CD4-positive, alpha-beta T cell treated with Interleukin-12 subunit alpha and Interleukin-12 subunit beta, for 1 hour (primary cell): ENCODE data around the gene AAMP.
A peak's percentile ranks its signal among the peaks of the same experiment; 100 is the strongest.

Experiments used
- DNase-seq: peaks from one replicate; pipeline ENCODE4 v3.0.0-alpha.2; 2020

AAMP gene

DNA sequence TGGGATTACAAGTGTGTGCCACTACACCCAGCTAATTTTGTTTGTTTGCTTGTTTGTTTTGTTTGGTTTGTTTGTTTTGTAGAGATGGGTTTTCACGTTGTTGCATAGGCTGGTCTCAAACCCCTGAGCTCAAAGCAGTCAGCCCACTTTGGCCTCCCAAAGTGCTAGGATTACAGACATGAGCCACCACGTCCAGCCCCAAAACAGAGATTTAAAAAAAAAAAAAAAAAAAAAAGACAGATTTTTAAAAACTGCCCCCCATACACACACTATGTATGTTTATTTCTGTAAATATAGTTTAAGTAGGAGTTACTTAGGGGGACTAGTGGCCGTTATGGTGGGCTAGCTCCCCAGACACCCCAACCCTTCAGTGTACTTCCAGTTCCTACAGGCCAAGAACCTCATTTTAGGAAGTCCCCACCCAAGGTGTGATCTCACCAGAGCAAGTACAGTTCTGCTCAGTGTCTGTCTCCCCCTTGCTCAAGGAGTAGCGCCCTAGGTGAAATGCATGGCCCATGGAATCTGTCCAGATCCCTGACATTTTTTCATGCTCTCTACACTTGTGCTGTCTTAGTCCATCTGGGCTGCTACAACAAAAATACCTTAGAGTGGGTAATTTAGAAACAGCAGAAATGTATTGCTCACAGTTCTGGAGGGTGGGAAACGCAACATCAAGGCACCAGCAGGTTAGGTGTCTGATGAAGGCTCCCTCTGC lies 23.9 kb upstream of the AAMP start:
- DNase-seq: no peak

DNA sequence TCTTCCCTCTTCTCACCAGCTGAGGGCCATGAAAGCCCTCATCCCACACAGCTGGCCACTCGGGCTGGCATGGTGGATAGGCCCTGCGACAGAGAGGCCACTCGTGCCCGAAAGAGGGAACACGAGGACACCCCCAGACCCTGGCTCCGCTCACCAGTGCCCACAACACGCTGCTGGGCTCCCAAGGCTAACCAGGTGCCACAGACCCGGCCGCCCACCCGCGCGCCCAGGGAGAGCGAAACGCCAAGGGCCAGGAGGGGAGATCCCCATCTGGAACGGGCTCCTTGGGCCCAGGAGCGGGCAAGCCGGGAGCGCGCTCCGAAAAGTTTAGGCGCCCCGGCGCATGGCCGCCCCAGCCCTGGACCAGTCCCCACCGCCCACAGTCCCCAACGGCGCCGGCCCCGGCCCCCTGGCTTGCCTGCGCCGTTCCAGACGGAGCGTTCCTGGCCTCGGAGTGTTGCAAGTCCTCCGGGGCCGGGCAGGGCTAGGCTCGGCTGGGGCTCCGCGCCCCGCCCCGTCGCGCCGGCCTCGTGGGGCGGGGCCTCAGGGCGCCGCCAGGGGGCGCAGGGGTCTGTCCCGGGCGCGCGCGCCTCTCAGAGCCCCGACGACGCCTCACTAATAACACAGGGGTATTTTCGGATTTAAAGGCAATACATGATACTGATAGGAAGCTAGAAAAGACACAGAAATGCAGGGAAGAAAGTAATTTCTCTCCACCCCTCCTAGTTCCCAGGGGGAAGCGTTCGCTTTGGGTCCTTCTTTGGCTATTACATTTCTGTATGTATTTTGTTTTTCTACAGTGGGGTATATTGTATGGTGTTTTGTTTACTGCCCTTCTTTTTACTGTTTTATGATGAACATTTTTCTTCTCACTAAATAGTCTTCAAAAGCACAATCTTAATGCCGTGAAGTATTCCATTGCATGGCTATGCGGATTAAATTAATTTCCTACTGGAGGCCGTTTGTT lies 22.4 kb upstream of the AAMP start, which contains the start of gene TMBIM1:
TSS of gene TMBIM1 (minus strand) at position 456 of the 967 bp plus-strand sequence. CDS start 10,362 bp downstream, outside the sequence.
- peak; percentile 88 for DNase-seq

DNA sequence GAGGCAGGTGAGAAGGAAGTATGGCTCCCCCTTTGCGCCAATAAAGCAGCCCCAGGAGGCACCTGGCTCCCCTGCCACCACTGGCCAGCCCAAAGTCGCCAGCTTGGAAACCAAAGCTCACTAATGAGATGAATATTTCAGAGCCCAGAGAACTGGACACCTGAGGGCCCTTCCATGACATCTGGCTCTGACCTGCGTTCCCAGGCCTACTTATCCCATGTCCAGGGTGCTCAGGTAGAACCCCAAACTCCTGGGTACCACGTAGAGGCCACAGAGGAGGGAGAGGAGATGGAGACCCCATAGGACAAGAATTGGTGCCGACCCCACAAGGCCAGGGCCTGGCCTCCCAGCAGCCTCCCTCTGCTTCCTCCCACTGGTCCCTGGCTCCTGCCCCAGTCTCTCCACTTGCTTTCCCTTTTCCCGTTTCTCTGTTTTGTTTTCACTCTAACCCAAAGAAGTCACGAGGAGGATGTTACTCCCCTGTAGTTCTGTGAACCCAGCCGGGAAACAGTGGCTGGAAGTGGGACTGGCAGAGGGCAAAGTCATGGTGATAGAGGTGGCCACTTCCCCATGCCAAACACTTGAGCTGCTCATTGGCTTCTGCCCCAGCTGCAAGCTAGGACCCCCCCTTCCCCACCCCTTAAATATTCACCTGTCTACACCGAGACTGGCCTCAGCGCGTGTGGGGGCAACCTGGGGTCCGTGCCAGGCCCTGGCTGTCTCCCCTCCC lies 21.5 kb upstream of the AAMP start:
- DNase-seq: no peak

DNA sequence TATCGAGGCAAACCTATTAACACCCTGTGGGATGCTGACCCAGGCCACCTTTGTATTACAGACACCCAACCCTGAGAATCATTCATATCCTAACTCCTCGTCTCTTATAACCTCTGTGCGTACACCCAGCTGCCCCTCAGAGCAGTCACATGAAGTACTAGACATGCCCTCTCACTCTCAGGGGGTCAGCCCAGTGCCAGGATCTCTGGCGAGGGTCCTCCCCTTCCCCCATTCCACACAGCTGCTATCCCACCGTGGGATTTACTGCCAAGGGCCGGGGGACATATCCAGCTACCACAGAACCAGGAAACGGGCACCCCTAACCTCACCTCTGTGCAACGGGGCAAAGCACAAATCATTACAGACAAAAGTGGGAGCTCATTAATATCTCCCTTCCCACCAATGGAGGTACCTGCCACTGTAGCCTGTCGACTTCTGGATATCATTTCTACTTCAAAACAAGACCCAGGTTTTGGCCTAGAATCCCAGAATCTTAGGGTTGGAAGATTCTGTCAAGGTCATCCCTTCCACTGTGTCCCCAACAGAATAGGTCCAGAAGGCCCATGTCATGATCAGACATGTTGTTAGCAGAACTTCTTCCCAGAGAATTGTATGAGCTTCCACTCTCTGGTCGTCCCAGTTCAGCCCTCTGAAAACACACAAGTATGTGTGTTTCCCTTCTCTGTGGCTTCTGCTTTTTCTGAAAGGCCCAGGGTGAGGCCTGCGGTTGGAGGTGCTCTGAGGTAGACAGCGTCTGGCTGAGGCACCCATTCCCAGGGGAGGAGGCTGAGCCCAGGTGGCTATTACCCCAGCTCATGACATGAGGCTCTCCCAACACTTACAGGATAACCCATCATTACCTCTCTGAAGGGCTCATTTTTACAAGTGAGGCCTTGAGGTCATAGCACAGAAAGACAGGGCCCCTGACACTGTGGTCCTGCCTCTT lies 20.7 kb upstream of the AAMP start:
- peak; percentile 72 for DNase-seq

DNA sequence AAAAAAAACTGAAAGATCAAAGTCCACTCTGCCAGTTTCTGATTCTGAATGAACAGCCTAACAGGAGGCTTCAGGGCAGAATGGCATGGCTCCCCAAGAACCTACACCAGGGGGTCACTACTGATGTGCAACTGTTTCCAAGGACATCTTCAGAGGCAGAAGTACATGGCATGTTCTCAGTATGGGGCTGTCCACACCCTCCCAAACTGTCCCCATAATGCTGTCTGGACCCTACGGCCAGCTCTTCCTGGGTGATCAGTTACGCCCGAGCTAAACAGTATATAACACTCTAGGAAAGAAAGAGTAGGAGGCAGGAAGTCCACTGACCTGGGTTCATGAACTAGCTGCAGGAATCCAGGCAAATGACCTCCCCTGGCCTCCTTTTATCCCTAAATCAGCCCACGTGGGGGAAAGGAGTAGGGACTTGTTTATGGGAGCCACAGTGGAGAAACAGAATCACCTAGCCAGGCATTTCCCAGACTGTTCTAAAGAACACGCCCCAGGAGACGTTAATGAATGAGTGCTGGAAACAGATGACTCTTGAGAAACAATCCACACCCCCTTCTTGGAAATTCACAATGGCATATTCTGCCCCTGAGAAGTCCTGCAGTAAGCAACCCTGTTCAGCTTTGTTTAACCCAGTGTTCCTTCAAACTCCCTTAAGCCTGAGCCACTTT lies 19.8 kb upstream of the AAMP start:
- DNase-seq: no peak

DNA sequence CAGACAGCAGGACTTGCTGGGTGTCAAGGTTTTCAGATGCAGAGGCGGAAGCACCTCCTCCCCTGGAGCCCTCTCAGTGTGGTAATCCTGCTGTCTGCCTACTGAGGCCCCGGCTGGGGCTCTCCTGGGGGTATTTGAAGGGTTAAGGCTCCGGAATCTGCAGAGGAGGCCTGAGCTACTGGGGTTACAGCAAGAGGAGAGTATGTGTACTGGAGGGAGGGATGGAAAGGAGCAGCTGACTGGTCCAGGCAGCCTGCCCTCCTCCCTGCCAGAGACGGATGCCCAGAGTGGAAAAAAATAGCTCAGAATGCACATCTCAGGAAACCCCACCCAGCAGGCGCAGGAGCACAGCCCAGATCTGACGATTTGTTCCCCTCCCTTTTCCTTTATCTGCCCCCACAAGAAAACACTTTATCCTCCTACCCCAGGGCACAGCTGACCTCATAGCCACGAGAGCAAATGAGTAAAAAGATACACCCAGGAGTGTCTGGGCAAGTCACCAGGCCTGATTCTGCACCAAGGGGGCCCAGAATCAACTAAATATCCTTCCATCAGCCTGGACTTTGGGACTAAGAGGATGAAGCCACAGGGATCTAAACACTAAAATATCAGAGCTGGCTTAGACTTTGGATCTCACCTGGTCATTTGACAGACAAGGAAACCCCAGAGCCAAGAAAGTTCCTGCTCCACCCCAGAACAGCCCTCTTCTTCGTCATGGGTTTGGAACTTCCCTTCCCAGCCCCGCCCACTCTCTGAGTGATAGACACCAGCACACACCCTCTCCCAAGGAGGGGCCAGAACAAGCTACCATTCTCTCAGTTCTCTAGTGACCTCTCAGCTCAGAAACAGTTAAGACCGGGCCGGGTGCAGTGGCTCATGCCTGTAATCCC lies 16.9 kb upstream of the AAMP start:
- DNase-seq: peak; percentile 91

DNA sequence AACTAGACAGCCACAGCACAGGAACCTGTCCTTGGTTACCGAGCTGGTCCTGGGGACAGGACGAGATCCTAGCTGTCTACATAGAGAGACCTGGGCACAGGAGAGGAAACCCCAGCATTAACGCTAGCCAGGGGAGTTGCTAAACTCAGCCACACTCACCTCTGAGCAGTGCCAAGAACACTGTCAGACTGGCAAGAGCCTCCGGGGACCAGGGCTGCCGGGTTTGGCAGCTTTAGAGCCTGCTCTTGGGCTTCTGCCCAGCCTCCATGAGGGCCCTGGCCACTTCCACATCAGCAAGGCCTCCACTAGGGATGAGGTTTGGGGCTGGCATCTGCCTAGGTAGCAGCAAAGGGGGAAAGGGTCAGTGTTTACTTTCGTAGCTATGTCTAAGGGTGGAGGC lies 15.7 kb upstream of the AAMP start:
- DNase-seq: no peak

DNA sequence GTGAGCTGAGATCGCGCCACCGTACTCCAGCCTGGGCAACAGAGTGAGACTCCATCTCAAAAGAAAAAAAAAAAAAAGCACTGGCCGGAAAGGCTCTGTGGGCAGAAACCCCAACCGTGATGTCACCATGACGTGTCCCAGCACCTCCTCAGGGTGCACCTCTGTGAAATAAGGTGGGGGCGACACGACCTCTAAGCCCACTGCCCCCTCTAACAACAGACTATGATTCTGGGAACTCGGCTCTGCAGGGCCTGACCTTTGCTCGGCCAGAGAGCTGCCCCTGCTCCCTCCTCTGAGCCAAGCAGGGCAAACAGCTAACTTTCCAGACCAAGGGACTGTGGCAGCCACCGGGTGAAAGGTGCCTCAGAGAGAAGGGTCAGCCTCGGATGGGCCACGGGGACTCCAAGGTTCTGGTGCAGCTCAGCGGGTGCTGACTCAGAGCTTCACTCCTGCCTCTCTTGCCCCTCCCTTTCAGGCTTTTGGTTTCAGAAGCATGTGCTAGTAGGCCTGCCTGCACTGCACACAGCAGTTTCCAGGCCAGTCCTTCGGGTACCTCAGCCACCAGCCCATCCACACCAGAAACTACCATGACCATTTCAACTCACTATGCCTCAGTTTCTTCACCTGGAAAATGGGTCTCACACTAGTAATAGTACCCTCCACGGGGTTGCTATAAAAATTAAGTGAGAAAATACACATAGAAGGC lies 14.3 kb upstream of the AAMP start:
- peak; percentile 71 for DNase-seq

DNA sequence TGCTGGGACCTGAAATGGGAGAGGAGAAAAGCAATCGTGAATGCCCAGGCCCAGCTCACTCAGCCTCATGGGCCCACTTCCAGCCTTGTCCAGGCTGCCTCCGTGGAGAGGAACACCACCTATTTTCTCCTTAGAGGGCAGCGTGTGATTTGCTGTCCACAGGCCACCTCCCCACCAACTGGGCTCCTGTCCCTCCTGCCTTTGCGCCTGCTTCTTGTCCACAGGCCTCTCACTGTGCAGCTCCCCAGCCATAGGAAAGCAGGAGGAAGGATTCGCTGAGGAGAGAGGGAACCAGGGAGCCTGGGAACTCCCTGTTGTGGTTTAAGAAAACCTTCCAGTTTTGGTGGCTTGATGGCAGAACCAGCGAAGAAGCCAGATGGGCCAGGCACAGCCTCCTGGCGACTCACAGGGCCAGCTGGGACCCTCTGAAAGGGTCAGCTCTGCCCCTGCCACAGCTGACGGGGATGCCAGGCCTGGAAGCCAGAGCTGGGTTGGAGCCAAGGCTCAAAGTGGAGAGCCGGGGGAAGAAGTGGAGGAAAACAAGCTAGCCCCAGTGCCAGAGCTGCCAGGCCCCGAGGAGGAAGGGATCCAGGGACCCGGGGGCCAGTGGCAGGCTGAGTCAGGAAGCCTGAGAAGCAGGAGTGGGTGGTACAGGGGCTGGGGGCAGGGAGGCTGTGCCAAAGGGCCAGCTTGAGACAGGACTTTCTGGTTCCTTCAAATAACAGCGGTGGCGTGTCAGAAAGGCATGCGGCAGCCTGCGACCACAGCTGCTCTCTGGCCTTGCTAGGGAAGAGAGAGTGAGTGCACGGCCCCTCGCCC lies 12.4 kb upstream of the AAMP start:
- DNase-seq: no peak

DNA sequence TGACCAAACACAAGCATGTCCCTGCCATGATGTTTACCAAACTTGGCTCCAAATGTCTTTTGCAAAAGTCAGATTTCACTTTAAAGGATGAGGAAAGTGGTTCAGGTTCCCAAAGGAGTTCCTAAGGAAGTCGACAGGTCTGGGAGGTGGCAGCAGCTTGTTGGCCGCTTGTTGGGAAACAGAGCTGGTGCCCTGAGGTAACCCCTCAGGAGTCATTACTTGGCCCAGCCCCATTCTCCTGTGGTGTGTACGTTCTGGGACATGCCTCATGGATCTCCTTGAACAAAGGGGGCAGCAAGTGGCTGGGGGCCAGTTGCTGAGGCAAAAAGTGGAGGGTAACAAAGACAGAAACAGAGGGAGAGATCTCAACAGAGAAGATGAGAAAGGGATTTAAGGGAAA lies 11.5 kb upstream of the AAMP start:
- DNase-seq: no peak

DNA sequence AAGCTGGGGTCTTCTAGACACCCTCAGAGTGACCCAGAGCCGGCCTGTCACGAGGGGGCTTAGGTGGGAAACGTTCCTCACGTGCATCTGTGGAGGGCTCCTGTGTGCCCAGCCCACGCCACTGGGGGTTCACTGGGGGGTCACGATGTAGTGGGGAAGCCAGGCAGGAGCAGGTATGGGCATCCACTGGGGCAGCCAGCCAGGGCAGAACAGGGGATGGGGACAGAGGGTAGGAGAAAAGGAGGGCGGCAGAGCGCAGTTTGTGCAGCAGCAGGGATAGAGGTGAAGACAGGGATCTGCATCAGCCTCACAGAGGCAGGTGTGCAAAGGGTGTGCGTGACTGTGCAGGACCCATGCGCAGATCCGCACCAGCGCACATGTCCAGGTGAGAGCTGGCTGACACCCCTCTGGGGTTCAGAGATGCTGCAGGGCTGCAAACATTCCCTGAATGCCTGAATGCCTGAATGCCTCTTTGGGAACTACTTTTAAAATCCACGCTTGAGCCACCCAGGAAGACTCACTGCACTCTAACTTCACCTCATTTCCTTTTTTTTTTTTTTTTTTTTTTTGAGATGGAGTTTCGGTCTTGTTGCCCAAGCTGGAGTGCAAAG lies 10.4 kb upstream of the AAMP start:
- no peak for DNase-seq

DNA sequence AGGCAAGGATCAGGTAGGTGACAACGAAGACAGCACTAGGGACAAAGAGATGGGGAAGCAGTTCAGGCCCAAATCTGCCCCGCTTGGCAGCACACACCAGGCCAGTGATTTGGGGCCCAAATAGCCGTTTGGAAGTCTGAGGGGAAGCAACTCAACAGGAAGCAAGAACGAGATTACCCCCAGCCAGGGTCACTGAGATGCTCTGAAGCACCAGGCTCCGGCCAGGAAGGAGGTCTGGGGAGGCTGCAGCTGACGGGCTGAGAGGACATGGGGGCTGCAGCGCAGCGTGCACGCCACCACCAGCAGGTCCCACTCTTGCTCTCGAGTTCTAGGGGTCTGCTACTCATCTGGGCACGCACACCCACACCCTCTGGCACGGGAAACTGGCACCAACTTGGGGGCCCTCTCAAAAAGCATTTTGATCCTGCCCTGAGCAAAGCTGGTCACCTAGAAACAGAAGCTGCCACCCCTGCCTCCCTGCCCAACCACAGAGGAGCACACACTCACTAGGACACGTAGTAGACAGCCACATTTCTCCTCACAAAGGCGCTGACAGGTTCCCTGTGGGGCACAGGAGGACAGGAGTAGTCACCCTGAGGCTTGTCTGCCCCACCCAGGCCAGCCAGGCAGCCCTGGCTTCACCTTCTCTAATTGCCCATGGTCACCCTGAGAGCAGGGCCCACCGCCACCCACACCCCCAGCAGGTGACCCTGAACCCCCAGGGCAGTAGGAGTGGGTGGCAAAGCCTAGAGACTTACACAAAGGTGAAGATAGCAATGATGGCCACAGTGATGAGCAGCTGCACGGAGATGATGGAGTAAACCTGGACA lies 8.8 kb upstream of the AAMP start:
- no peak for DNase-seq

DNA sequence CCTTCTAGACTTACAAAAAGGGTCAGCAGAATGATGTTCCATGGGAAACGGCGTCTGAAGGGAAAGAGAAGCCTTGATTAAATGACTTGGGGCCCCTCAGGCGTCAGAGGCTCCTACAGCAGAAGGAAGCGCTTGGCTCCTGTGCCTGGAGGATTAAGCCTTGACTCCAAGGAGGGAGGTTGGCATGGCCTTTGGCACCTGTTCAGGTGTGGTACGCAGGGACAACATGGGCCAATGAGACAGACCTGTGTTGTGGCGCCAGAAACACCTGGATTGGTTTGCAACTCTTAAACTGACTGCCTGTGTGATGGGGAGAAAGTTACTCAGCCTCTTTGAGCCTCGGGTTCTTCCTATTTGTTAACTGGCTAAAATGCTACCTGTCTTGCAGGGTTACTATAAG lies 8.0 kb upstream of the AAMP start:
- DNase-seq: no peak

DNA sequence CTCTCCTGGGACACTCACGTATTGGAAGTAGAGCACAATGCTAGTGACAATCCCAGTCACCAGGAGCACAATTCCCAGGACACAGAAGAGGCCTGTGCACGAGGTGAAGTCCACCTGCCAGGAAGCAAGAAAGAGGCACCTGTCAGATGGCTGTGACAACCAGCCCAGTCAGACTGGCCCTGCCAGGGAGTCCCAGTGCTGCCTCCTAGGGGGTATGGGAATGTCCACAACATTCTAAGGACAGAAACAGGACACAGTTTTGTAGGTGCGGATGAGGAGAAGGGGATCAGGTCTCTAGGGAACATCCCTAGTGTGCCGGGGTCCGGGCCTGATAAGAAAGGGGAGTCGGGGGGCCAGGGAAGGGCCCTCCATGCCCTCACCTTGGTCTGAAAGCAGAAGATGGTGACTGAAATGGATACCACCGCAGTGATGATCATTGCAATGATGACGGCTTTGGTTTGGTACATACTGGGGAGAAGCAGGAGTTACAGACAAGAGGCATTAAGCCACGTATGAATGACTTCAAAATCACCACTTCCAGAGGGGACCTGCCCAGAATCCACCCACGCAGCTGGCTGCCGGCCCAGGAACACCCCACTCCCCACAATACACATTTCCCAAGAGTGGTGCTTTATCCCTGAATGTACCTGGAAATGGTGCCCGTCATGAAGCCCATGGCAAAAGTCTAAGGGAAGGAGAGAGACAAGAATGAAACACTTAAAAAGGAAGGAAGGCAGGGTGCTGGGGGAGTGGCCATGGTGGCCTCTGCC lies 7.2 kb upstream of the AAMP start:
- no peak for DNase-seq

DNA sequence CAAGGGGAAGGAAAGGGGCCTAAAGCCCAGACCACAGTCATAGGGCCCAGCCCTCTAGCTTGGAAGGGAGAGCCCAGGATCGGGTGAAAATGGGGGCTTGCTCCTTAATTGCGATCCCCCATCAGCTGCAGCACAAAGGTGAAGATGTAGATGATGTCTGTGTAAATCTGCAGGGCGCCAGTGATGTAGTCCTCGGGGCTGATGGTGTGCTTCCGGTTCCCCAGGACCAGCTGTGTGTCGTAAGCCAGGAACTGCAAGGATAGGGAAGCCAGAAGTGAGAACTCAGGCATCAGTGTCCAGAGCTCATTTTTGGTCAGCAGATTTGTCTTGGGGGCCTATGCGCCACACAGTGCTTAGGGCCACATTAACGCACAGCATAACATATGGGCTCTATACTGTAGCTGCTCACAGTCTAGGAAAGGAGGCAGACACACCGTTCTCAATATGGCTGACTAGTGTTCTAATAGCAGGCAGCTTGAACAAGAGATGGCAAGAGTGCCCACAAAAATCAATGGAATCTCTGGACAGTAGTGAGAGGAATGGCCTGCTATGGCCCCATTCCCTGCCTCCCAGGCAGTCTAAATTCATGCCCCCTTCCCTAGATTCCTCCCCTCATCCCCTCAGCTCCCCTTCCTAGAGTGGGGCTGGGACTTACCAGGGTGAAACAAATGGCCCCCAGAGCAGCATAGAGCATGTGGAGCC lies 5.6 kb upstream of the AAMP start:
- no peak for DNase-seq

DNA sequence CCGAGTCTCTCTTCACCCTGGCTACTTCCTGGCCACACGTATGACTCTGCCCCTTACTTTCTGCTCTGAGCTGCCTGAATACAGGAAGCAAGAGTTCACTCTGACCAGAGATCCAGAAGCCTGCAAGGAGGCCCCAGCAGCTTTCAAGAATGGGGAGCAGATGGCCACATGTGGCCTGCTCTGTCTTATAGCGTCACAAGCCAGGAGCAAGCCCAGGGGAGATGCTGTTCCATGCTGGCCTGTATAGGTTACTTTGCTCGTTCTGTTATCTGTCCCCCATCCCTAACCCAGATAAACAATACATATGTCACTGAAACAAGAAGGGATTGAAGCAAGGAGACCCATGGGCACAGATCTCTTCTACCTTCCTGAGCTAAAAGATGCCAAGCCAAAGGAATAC lies 4.6 kb upstream of the AAMP start:
- DNase-seq: no peak
